Endometrial microvascular endothelial cells (primary cell): ENCODE results near the gene FBXO36. TPM values are rescaled to one million over a fixed set of nuclear protein-coding genes. Genes with fewer than 3 reads are reported as not detected.
"Not testable (repeated sequence)": the region's sequence is repeated elsewhere in the genome, so short reads cannot be mapped to it uniquely, and the experiment has no call there.

Experiments
- in situ Hi-C: cut with HindIII; loops from 2 replicates; pipeline ENCODE4 v1.10.0; 2017; ENCODE audit warnings: low sequenced_read_pairs, low pct_unique_long_range_greater_than_20kb; ENCODE audit errors: inconsistent ontology term
- total RNA-seq: library from RNA; depleted of rRNA; stranded (reverse); fragments of >200 nt; gene quantifications from one replicate; pipeline ENCODE4 v1.2.3, GENCODE V29; 2015; ENCODE audit errors: inconsistent ontology term

Gene FBXO36
- total RNA-seq, 1 donor from 2014 or later, result 2.0 TPM

- in situ Hi-C loops, result no loop called here
Measured at GRCh38 chr2:229909090-229909489, 13.2 kb upstream of the FBXO36 start.

- in situ Hi-C loops, result no loop called here
Measured at GRCh38 chr2:229910147-229910831, 12.0 kb upstream of the FBXO36 start.

- in situ Hi-C loops, result no loop called here
Measured at GRCh38 chr2:229910832-229911412, 11.4 kb upstream of the FBXO36 start.

- in situ Hi-C loops, result no loop called here
Measured at GRCh38 chr2:229914171-229914570, 8.1 kb upstream of the FBXO36 start.

- in situ Hi-C loops, result no loop called here
Measured at GRCh38 chr2:229917793-229918192, 4.5 kb upstream of the FBXO36 start.

GRCh38 chr2:229920011-229920641, 2.2 kb upstream of the FBXO36 start:
- in situ Hi-C loops, result no loop called here

GRCh38 chr2:229921101-229921891, 1.0 kb upstream of the FBXO36 start:
- in situ Hi-C loops, result no loop called here

GRCh38 chr2:229921892-229922448, 333 bp upstream of the FBXO36 start, which contains the start of gene TRIP12:
TRIP12 (minus strand) TSS chr2:229922009; CDS start chr2:229880079, 41,930 bp downstream.
- in situ Hi-C loops, result no loop called here

- in situ Hi-C loops, result not testable (repeated sequence)
Measured at GRCh38 chr2:229924541-229924940, 2.2 kb downstream of the FBXO36 start.

- in situ Hi-C loops, result no loop called here
Measured at GRCh38 chr2:229925201-229925600, 2.9 kb downstream of the FBXO36 start.

- in situ Hi-C loops, result no loop called here
Measured at GRCh38 chr2:229927817-229928321, 5.6 kb downstream of the FBXO36 start.

- in situ Hi-C loops, result no loop called here
Measured at GRCh38 chr2:229930656-229931055, 8.4 kb downstream of the FBXO36 start.

- in situ Hi-C loops, result no loop called here
Measured at GRCh38 chr2:229931241-229931640, 8.9 kb downstream of the FBXO36 start.

- in situ Hi-C loops, result no loop called here
Measured at GRCh38 chr2:229937537-229937936, 15.2 kb downstream of the FBXO36 start.

GRCh38 chr2:229942671-229943070, 20.4 kb downstream of the FBXO36 start:
- in situ Hi-C loops, result no loop called here

- in situ Hi-C loops, result no loop called here
Measured at GRCh38 chr2:229943171-229943570, 20.9 kb downstream of the FBXO36 start.

- in situ Hi-C loops, result no loop called here
Measured at GRCh38 chr2:229943770-229944449, 21.6 kb downstream of the FBXO36 start.

GRCh38 chr2:229945975-229946374, 23.7 kb downstream of the FBXO36 start:
- in situ Hi-C loops, result no loop called here
